ENCODE results near the gene BEND6. TPM values are rescaled to one million over a fixed set of nuclear protein-coding genes. Genes with fewer than 3 reads are reported as not detected.

The BEND6 gene
- total RNA-seq, 1 donor from 2014 or later = 1.2 TPM

- Mint-ChIP-seq H3K27ac (ENCODE audit: unreplicated experiment) (no peak overlapping the region), H3K27me3 (ENCODE audit: unreplicated experiment) (no peaks in the 10 kb centered on the region), H3K4me1 (ENCODE audit: low read depth, unreplicated experiment) (no peaks in the 10 kb centered on the region), H3K9me3 (ENCODE audit: unreplicated experiment) (no peaks in the 10 kb centered on the region), H3K36me3 (ENCODE audit: unreplicated experiment) (no peaks in the 10 kb centered on the region), H3K4me3 (ENCODE audit: unreplicated experiment) (no peak overlapping the region)
- no peak for DNase-seq
- no peak for TF ChIP-seq CTCF (IDR thresholded peaks at IDR 0.05; ENCODE audit: partially characterized antibody, unreplicated experiment)
These were observed 5.0 kb downstream of the BEND6 start for GRCh38 chr6:56959938-56960337.

- Mint-ChIP-seq H3K27ac (ENCODE audit: unreplicated experiment) (no peak overlapping the region), H3K9me3 (ENCODE audit: unreplicated experiment) (no peaks in the 10 kb centered on the region), H3K27me3 (ENCODE audit: unreplicated experiment) (no peaks in the 10 kb centered on the region), H3K4me1 (ENCODE audit: low read depth, unreplicated experiment) (no peaks in the 10 kb centered on the region), H3K36me3 (ENCODE audit: unreplicated experiment) (no peaks in the 10 kb centered on the region), H3K4me3 (ENCODE audit: unreplicated experiment) (no peak overlapping the region)
- no peak for TF ChIP-seq CTCF (IDR thresholded peaks at IDR 0.05; ENCODE audit: partially characterized antibody, unreplicated experiment)
- DNase-seq = no peak
These were observed 6.2 kb downstream of the BEND6 start for GRCh38 chr6:56961151-56961550.

GRCh38 chr6:56962441-56962840, 7.5 kb downstream of the BEND6 start:
- Mint-ChIP-seq H3K36me3 (ENCODE audit: unreplicated experiment) (no peaks in the 10 kb centered on the region), H3K4me3 (ENCODE audit: unreplicated experiment) (no peak overlapping the region), H3K4me1 (ENCODE audit: low read depth, unreplicated experiment) (no peaks in the 10 kb centered on the region), H3K27ac (ENCODE audit: unreplicated experiment) (no peak overlapping the region), H3K9me3 (ENCODE audit: unreplicated experiment) (no peaks in the 10 kb centered on the region), H3K27me3 (ENCODE audit: unreplicated experiment) (no peaks in the 10 kb centered on the region)
- no peak for TF ChIP-seq CTCF (IDR thresholded peaks at IDR 0.05; ENCODE audit: partially characterized antibody, unreplicated experiment)
- no peak for DNase-seq

- no peak overlapping the region for H3K4me3 Mint-ChIP-seq (ENCODE audit: unreplicated experiment)
- TF ChIP-seq CTCF (IDR thresholded peaks at IDR 0.05; ENCODE audit: partially characterized antibody, unreplicated experiment) = no peak
- no peak for DNase-seq
- H3K4me1 Mint-ChIP-seq (ENCODE audit: low read depth, unreplicated experiment) = no peaks in the 10 kb centered on the region
- no peak overlapping the region for H3K27ac Mint-ChIP-seq (ENCODE audit: unreplicated experiment)
- H3K27me3 Mint-ChIP-seq (ENCODE audit: unreplicated experiment) = no peaks in the 10 kb centered on the region
- H3K9me3 Mint-ChIP-seq (ENCODE audit: unreplicated experiment) = no peaks in the 10 kb centered on the region
- no peaks in the 10 kb centered on the region for H3K36me3 Mint-ChIP-seq (ENCODE audit: unreplicated experiment)
These were observed 8.1 kb downstream of the BEND6 start for GRCh38 chr6:56963043-56963442.

- no peak overlapping the region for H3K27ac Mint-ChIP-seq (ENCODE audit: unreplicated experiment)
- H3K9me3 Mint-ChIP-seq (ENCODE audit: unreplicated experiment) = no peaks in the 10 kb centered on the region
- H3K4me3 Mint-ChIP-seq (ENCODE audit: unreplicated experiment) = no peak overlapping the region
- H3K4me1 Mint-ChIP-seq (ENCODE audit: low read depth, unreplicated experiment) = no peaks in the 10 kb centered on the region
- no peak for DNase-seq
- no peaks in the 10 kb centered on the region for H3K27me3 Mint-ChIP-seq (ENCODE audit: unreplicated experiment)
- TF ChIP-seq CTCF (IDR thresholded peaks at IDR 0.05; ENCODE audit: partially characterized antibody, unreplicated experiment) = no peak
- H3K36me3 Mint-ChIP-seq (ENCODE audit: unreplicated experiment) = no peaks in the 10 kb centered on the region
These were observed 8.9 kb downstream of the BEND6 start for GRCh38 chr6:56963793-56964192.
